Posterior cingulate gyrus (tissue), 11 donors: ENCODE measurements around the gene MAPK12.

Experiments
- DNase-seq, 10 donors: peaks; one replicate each; pipeline versions ENCODE4 v3.0.0 to v3.0.0-alpha.2; 2020 to 2021; ENCODE audit warnings: mixed read lengths in 3 of 10
- intact Hi-C: fragments of 100-400 bp; cut with DNase I; formaldehyde crosslinking; loops from one replicate; pipeline ENCODE4 v1.15.1; 2023

MAPK12 gene

DNA sequence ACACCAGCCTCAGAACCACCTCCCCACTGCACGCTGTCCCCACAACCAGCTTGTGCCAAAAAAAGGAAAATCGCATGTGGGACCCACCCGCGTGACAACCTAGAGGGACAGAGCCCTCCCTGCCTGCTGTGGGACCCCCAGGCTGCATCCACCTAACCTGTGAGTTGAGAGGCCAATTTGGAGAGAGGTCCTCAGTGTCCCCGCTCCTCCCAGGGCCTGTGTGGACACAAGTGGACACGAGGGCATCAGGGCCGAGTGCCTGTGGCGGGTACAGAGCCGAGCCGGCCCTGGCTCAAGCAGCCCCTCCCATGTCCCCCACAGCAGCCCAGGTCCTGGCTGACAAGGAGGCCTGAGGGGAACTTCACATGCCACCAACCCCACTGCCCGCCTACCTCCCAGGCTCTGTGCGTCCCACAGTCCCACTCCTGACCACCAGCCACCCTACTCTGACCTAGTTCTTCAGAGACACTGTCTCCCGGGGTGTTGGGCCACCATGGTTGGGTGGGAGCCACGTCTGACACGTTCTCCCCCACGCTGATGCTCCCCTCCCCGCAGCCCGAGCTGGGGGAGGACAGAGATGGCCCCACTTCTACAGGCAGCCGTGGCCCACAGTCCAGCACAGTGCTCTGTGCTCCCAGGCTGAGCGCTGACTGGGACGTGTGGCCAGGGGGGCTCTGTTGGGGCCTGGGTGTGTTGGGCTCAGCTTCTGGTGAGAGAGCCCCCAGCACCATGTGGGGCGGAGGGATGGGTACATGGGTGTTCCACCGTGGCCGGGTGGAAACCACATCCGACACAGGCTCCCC, 41.5 kb downstream of the MAPK12 start:
- DNase-seq, result peak in 2 of 10 donors; percentile 66 to 67
- intact Hi-C loops, result no loop called here

DNA sequence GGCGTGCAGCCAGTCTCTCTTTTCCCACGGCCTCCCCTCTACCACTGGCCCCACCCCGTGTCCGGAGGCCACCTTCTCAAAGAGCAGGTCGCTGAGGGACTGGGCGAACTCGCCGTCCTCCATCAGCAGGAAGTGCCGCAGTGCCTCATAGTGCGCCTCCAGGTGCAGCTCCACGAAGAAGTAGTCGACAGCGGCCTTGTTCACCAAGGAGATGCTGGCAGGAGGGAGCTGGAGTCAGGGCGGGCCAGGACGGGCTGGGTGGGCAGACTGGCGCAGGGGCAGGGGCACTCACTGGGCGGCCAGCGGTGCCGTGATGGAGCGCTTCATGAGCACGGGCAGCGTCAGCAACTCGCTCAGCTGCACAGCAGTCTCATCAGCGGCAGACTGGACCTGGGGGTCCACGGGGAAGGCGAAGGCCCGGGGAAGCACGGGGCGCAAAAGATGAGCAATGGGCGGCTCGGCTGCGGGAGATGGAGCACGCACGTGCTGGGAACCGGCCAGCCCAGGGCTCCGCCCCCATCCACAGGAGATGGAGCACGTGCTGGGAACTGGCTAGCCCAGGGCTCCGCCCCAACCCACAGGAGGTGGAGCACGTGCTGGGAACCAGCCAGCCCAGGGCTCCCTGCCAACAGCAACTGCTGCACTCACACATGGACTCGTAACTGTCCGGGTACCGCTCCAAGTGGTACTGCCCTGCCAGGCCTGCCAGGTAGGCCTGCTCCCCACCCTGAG, 42.3 kb downstream of the MAPK12 start:
- peak in 6 of 10 donors; percentile 49 to 93 (median 76) for DNase-seq
- intact Hi-C loops, result no loop called here

DNA sequence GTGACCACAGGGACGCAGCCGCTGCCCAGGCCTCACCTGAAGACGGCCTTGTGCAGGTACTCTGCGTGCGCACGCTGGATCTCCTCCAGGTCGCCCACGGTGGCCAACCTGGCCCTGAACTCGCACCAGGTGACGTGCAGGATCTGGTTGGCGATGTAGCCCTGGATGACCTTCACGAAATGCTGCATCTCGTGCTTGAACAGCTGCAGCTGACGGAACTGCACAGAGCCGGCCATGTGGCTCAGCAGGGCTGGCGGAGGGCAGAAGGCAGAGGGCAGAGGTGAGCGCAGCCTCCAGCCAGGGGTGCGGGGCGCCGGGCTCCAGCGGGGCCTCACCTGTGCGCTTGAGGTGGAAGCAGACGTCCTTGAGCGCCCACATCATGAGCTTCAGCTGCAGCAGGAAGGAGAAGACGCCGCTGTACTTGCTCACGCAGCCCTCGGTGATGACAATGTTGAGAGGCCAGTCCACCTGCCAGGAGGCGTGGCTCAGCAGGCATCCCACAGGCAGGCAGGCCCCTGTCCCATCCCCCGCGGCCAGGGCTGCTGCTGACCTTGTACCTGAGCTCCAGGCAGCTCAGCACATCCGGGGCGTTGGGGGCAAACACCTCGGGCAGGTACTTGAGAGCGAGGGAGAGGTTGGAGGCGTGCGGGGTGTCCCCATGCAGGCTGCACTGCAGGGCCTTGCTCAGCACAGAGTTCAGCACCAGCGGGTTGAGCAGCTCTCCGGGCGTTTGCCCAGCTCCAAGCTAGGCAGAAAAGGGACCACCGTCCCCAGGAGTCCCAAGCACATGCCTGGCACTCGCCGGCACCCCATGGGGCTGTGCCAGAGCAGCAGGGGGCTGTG, 43.1 kb downstream of the MAPK12 start:
- DNase-seq, result peak in 2 of 10 donors; percentile 67 to 84
- intact Hi-C loops, result no loop called here

DNA sequence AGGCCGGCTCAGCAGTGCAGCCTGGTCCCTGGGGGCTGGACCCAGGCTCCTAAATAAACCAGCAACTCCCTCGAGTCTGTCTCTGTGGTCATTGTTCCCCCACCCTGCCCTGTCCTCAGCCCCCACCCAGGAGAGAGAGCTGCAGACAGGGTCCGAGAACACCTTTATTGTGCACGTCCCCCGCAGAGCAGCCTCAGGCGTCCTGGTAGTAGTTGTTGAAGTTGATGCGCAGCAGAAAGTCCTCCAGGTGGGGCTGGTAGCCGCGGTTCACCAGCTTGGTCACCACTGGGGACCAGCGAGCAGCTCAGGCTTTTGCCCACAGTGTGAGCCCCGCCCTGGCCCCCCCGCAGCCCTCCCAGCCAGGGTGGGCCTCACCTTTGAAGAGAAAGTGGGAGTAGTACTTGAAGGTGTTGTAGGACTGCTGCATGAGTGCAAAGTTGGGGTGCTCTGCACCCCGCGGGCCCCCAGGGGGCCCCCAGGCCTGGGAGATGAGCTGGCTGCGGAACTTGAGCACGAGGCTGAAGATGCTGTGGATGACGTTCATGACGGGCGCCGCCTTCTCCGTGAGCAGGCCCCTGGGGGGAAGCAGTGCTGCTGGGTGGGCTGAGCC, 43.8 kb downstream of the MAPK12 start:
- intact Hi-C loops, result no loop called here
- peak in 1 of 10 donors; percentile 79 for DNase-seq

DNA sequence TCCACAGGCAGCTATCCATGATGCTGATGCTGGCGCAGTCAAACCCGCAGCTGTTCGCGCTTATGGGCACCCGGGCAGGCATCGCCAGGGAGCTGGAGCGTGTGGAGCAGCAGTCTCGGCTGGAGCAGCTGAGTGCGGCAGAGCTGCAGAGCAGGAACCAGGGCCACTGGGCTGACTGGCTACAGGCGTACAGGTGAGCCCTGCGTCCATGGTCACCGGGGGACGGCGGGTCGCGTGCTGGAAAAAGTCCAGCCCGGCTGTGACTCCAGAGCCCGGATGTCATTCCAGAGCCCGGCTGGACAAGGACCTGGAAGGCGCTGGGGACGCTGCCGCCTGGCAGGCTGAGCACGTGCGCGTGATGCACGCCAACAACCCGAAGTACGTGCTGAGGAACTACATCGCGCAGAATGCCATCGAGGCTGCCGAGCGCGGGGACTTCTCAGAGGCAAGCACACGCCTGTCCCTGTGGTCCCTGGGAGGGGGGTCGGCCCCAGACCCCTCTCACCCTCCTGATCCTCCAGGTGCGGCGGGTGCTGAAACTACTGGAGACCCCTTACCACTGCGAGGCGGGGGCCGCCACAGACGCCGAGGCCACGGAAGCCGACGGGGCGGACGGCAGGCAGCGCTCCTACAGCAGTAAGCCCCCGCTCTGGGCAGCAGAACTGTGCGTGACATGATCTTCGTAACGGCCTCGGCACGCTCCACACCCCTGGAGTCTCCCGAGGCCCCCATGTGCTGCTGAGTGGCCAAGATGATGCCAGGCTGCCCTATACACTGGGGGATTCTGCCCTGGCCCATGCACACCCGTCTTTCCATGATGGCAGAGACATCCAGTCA, 44.6 kb downstream of the MAPK12 start:
- intact Hi-C loops, result no loop called here
- peak in 1 of 10 donors; percentile 86 for DNase-seq

DNA sequence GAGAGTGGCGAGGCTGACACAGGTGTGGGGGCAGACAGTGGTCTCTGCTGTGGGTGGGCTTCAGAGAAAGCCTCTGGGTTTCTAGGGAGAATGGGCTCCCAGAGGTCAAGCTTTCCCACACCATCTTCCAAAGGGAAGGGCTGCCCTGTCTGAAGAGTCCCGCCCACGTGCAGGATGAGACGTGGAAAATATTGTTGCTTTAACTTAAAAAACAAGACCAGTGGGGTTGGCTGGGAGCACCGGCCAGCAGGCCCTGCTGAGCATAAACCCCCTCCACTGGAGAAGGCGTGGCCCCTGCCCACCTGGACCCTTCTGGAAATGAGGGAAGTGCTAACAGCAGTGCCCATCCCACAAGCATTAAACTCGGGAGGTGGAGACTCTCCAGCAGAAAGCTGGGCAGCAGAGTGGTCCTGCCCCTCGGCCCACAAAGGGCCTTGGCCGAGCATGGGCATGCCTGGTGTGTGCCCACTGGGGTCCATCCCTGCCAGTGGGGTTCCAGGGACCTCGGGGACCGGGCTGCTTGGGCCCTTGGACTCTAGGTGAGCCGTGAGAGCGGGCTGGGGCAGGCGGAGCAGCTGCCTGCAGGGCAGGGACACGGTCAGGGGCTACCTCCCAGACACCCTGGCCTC, 45.3 kb downstream of the MAPK12 start:
- intact Hi-C loops, result no loop called here
- no peak for DNase-seq

DNA sequence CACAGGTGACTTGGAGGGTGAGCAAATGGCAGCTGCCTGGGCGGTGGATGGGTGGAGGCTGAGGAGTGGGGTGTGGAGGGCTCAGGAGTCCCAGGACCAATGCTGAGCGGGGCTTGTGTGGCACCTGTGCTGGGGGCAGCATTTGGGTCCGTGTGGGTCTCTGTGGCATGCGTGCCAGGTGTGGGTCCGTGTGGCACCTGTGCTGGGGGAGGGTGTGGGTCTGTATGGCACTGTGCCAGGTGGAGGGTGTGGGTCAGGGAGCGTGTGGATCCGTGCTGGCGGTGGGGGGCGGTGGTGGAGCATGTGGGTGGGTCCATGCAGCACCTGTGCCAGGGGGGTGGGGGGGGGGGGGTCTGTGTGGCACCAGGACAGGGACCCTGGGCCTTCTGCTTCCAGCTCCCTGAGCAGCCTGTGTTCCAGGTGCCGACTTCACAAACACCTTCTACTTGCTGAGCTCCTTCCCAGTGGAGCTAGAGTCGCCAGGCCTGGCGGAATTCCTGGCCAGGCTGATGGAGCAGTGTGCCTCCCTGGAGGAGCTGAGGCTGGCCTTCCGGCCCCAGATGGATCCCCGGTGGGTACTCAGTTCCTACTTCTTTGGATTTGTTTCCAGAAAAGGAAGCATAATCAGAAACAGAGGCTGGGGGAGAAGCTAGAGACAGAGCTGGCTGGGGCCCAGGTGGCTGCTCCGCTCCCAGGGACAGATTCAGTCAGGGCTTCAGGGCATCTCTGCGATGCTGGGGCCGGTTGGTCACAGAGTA, 46.0 kb downstream of the MAPK12 start:
- intact Hi-C loops, result no loop called here
- DNase-seq, result peak in 1 of 10 donors; percentile 78

- DNase-seq, result no peak
- intact Hi-C loops, result no loop called here
Measured at GRCh38 chr22:50213263-50213662, 48.2 kb downstream of the MAPK12 start.

DNA sequence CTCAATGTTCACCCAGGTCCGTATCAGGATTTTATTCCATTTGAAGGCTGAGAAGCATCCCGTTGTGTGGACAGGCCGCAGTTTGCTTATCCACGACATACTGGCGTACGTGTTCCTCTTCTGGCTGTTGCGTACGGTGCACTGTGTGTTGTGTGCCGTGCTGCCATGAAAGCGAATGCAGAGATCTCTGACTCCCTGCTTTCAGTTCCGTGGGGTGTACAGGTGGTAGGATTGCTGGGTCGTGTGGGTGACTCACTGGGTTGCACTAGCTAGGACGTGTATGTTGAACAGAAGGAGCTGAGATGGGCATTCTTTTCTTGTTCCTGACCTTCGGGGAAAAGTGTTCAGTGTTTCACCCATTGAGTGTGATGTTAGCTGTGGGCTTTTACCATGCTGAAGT, 50.3 kb downstream of the MAPK12 start:
- intact Hi-C loops, result loop anchor here (2.0 kb wide), 1 partner anchor 64 kb away; no protein-coding TSS in a partner anchor
- DNase-seq, result no peak

DNA sequence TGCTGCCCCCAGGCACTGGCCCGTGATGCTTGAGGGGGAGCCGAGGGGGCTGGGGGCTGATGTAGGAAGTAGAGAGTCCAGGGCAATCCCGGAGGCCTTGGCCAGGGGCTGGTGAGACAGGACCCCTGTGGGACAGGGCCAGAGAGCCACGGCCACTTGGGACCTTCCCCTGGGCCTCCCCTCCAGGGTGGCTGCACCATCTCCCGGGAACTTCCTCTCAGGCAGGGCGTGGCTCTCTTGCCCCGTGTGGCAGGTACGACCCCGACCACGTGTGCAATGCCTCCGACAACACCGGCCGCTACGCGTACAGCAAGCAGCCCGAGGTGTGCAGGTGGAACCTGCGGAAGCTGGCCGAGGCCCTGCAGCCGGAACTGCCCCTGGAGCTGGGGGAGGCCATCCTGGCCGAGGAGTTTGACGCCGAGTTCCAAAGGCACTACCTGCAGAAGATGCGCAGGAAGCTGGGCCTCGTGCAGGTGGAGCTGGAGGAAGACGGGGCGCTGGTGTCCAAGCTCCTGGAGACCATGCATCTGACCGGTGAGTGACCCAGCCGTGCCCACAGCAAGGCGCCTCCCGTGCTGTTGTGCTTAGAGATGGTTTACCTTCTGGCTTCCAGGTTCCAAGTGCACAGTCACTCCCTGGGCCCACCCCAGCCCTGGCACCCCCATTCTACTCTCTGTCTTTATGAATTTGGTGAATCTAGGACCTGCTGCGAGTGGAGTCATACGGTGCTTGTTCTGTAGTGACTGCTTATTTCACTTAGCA, 50.9 kb downstream of the MAPK12 start:
- peak in 1 of 10 donors; percentile 80 for DNase-seq
- intact Hi-C loops, result loop anchor here (2.0 kb wide), 1 partner anchor 64 kb away; no protein-coding TSS in a partner anchor

DNA sequence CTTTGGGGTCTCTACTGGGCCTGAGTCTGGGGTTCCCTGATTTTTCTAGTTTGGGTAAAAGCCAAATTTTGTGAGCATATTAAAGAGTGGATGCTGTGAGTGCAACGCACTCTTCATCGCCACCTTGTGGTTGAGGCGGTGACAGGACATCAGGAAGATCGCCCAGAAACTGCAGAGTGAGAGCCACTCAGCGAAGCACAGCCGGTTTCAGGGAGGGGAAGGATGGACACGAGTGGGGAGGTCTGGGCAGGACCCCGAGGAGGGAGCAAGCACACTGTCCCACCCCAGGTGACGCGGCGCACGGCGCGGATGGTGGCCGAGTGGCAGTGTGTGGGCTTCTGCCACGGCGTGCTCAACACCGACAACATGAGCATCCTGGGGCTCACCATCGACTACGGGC, 51.6 kb downstream of the MAPK12 start:
- DNase-seq, result peak in 7 of 10 donors; percentile 60 to 94 (median 73)
- intact Hi-C loops, result loop anchor here (2.0 to 10.0 kb wide), 2 partner anchors 63 to 285 kb away; no protein-coding TSS in a partner anchor

DNA sequence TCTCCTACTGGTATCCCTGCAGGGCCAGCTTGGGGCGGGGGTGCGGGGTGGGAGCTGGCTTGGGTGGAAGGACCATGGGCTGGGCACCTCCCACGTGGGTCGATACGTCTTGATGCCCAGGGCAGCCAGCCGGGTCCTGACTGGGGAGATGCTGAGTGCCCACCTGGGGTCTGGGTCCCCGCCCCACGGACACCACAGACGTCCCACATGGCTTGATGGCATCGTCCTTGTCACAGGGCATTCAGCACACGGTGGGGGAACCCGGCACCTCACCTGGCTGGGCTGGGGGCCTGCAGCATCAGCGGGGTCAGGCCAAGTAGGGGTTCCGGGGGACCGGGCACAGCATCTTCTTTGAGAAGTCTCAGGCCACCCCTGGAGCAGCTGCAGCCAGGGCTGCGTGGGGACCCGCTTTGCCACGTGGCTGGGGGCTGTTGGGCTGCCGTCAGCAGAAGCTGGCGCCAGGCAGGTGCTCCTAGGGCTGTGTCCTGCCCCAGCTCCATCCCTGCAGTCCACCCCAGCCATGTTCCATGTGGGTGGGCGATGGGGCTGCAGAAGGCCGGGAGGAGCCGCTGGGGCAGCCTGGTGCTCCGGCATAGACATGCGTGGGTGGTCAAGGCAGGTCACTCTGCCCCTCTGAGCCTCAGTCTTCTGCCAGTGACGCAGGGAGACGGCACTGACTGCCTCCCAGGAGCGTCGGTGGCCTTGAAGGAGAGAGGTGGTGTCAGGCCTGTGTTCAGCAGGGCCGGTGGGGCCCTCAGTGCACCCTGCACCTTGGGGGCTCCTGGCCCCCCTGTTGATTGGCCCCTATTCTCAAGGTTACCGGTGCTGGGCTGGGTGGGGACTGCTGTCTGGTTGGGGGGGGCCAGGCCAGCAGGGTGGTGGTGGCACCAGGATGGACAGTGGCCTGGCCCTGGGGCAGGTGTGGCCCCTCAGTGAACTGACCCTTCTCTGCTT, 52.3 kb downstream of the MAPK12 start:
- peak in 1 of 10 donors; percentile 82 for DNase-seq
- intact Hi-C loops, result loop anchor here (10.0 kb wide), 1 partner anchor 284 kb away; no protein-coding TSS in a partner anchor

- DNase-seq, result peak in 2 of 10 donors; percentile 85 to 86
- intact Hi-C loops, result loop anchor here (10.0 kb wide), 1 partner anchor 284 kb away; no protein-coding TSS in a partner anchor
Measured at GRCh38 chr22:50208430-50208938, 53.0 kb downstream of the MAPK12 start.

- DNase-seq, result no peak
- intact Hi-C loops, result loop anchor here (10.0 kb wide), 1 partner anchor 283 kb away; no protein-coding TSS in a partner anchor
Measured at GRCh38 chr22:50207383-50208140, 53.9 kb downstream of the MAPK12 start.

DNA sequence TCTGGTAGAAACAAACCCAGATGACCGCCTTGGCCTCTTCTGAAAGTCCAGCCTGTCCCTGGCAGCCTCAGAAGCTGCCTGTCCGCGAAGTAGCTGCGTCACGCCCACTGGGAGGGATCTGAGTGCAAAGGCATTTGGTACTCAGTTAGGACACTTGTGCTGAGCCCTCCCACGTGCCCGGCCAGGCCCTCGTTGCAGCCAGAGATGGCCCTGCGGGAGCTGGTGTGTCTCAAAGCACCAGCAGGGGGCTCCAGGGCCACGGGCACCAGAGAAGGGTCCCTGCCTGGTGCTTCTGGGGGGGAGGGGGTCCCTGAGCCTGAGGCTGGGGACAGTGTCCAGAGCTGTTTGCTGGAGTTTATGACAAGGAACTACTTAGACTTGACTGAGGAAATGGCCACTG, 54.9 kb downstream of the MAPK12 start:
- DNase-seq, result peak in 2 of 10 donors; percentile 79 to 87
- intact Hi-C loops, result loop anchor here (10.0 kb wide), 1 partner anchor 282 kb away; no protein-coding TSS in a partner anchor
